Stimulated activated CD8-positive, alpha-beta memory T cell treated with anti-CD3 and anti-CD28 coated beads, Interleukin-2, amount 100 ng/mL, for 1 hour (primary cell): ENCODE measurements around the gene SYNE3.
A peak's percentile ranks its signal among the peaks of the same experiment; 100 is the strongest.

Experiments
- DNase-seq, 2 donors: peaks; one replicate each; pipeline ENCODE4 v3.0.0-alpha.2; 2020; ENCODE audit warnings: low read depth in 2 of 2

SYNE3 gene

DNA sequence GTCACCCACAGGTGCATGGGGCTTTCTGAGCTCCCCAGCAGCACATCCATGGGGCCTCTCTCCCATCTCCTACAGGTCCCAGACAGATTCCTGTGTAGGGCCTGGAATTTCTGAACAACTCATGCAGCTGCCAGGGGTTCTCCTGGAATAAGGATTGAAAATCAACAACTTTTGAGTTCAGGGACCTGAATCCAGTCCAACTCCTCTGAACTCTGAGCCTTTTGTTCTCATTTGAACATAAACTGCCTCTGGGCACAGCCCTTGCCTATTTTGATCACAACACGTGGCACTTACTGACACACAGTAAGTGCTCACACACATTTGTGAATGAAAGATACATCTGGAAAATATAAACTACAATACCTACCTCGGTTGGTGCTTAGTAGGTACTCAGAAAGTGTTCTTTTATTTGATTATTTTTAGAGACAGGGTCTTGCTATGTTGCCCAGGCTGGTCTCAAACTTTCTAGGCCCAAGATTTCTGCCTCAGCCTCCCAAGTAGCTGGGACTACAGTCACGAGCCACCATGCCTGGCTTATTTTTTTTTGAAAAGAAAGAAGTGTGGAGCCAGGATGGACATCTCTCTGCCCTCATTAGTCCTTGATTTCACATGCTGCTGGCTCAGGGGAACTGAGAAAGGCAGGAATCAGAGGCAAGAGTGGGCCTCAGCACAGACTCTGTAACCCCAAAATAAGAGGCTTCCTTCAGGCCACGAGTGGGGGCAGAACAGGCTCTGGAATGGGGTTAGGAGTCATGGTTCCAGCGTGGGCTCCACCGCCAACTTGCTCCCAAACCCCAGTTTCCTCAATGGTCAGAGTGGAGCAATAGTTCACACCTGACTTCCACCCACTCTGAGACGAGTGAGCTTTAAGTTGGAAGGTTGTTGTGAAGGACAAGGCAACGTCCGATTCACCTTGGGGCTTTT lies 27.0 kb downstream of the SYNE3 start:
- DNase-seq = no peak

DNA sequence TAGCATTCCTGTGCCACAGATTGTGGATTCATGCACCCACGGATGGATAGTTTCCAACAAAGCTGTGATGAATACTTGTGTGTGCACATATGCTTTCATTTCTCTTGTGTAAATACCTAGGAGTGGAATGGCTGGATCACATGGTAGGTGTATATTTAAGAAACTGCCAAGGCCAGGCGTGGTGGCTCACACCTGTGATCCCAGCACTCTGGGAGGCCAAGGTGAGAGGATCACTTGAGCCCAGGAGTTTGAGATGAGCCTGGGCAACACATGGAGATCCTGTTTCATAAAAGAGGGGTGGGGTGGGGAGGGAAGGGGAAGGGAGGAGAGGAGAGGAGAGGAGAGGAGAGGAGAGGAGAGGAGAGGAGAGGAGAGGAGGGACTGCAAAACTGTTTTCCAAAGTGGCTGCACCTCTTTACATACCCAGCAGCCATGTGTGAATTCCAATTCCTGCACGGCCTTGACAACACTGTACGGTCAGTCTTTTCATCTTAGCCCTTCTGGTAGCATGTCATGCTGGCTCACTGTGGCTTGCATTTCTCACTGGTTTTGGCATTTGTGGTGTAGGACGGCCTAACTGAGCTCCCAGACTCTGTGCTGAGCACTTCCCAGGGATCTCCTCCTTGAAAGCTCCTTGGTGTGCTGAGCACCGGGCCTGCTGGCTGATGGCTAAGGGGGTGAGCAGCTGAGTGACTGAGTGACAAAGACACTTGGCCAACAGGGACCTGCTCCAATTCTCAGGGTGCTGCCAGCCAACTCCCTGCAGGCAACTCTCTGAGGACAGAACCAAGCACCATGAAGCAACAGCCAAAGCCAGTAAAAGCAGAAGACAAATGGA lies 27.9 kb downstream of the SYNE3 start:
- DNase-seq = no peak

DNA sequence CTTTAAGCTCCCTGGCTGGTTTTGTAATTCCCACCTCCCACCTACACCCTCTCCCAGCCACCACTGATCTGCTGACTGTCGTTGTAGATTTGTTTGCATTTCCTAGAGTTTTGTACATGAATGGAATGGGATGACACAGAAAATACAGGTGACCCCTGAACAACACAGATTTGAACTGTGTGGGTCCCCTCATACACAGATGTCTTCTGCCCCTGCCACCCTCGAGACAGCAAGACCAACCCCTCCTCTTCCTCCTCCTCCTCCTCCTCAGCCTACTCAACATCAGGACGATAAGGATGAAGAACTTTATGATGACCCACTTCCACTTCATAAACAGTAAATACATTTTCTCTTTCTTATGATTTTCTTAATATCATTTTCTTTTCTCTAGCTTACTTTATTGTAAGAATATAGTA lies 28.8 kb downstream of the SYNE3 start:
- DNase-seq = no peak

DNA sequence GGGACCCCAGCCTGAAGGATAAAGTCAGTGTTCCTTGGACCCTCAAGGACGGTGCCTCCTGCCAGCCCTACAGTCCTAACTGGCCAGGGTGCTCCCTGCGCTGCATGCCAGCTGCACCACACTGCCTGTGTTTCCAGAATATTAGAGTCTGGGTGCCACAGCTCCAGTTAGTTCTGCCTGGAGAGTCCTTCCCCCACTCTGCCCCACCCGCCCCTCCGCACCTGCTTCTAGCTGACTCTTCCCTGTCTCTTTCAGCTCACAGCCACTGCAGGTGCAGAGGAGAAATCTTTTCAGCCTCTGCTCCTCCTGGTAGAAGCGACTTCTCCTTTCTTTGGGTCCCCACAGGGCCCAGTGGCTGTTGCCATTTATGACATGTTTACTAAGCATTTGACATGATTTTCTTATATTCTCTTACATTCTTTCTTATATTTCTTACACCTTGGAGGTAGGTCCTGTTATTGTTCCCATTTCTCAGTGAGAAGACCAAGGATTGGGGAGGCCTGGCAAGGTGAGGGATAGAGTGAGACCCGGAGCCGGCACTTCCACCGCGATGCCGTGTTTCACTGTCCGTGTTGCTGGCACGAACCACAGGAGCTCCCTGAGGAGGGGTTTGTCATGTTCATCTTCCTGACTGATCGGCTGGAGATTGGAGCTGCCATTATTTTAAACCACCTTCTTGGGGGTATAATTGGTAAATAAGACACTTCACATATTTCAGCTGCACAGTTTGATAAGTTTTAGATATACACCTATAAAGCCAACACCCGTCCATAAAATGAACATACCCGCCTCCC lies 29.4 kb downstream of the SYNE3 start:
- no peak for DNase-seq

DNA sequence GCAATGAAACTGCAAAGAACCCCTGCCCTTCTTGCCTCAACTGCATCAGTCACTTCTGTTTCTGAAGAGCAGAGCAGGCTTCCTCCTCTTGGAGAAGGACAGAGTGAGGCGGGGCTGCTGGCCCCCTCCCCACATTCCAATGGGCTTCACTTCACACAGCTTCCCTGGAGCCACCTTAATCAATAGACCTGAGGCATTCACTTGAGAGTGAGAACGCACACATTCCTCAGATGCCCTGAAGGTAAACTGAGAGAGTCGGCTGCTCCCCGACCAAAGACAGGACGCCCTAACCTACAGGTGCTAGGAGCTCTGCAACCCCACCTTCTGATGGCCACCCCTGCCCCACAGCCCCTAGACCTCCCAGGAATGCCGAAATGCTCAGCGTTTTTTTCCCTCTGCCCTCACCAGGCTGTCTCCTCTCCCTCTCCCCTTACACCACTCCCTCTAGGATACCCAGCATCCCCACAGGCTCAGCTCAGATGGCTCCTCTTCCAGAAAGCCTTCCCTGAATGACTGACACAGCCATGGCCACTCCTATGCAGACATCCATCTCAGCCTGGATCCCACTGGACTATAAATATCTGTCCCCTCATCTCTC lies 31.1 kb downstream of the SYNE3 start:
- DNase-seq = no peak

DNA sequence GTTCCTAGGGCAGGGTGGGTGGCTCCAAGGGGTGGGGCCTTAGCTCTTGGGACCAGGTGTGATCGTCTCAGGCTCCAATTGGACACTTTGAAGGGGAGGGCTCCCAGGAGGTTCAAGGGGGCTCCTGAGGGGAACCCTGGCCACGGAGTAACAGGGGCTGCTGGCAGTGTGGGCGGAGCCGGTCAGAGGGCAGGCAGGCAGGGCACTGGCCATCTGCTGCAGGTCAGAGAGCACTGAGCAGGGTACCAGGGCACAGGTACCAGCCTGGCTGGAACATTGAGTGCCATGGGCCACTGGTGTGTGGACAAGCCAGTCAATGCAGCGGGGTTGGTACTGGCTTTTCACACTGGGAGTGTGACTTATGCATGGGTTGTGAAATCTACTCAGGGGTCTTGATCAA lies 32.2 kb downstream of the SYNE3 start:
- DNase-seq = no peak

DNA sequence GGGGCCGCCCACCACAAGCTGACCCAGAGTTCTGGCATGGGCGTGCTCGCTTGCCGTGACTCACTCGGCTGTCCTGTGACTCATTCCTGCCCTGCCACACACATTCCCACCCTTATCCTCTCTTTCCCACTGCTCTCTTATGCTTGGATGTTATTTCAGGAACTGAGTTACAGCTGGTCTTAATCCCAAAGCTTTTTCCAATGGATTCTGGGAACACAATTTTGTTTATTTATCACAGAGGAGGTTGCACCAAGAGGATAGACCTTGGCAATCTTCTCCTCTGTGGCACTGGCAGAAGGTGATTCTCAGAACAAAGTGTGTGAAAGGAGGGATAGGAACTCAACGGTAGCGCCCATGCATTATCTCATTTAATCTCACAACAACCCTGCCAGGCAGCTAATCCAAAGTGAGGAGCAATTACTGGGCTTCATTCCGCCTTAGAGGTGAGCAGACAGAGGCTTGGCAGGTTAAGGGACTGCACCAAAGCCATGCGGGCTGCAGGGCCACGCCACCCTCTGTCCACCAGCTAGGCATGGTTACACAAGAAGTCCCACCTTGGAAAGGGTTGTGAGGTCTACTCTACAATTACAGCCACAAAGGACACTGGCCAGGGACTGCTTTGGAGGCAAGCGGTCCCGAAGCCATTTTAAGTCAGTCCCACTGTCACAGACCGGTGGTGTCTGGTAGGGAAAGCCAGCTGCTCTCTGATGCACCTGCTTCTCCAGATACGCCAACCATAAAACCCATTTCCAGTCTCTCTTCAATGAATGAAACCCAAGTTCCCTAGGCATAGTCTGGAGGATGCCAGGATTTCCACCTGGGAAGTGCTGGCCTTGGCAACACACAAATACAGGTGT lies 32.9 kb downstream of the SYNE3 start:
- no peak for DNase-seq

DNA sequence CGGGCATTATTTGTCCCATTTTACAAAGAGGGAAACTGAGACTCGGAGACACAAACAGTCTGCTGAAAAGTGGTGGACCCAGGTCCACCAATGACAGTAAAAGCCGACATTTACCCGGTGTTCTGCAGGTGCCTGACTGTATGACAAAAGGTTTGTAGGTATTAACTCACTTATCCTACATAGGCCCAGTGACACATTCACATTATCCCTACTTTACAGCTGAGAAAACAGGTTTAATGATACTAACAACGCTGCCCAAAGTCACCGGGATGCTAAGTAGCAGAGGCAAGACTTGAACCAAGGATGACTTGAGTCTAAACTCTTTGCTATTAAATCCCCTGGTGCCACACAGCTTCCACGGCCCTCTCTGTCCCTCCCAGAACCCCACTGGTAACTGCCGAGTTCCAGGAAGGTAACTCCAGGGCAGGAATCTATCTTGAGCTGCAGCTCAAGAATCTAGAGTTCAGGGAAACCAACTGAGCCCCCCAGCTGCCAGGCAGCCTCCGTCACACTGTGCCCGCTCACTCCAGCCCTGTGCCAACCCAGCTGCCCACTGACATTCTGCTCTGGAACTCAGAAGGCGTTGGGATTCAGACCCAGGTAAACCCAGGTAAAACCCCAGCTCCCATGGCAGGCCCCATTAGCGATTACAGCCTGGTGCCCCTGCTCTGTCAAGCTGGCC lies 33.7 kb downstream of the SYNE3 start:
- DNase-seq = no peak

DNA sequence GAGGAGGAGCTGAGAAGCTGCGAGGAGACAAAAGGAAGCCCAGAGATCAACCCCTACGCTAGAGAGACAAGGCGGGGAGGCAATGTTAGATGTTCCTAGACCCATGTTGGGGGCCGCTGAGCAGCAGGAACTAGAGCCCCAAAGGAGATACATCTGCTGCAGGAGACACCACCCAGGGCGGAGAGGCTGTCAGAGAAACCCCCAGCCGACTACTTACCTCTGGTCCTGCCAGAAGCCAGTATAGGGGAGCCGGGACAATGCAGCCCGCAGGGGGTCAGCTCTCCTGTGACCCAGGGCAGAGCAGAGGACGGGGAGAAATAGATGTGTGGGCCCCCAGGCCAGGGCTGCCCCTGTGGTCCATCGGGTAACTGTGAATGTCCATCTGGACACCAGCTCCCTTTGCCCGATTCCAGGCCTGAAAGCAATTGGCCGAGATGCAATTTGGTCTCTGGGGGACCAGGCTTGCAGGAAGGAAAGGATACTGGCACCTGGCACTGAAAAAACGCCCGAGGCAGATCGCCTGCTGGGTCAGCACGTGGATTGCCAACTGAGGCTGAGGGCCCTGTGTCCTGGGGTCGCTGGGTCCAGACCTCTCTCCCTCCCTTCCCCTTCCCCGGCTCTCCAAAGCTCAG lies 34.9 kb downstream of the SYNE3 start:
- DNase-seq = no peak

DNA sequence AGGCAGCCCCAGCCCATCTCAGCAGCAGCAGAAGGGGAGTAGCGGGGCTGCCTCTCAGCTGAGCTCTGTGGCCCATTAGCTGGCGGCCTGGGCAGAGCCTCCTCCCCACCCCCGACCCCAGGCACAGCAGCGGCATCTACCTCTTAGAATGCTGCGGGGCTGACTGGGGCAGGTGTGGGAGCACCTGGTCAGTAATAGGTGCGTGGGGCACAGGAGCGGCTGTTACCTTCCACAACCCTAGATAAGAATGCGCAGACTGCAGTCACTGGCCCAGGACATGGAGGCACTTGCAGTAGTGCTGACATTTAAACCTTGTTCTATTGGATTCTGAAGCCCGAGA lies 35.6 kb downstream of the SYNE3 start:
- no peak for DNase-seq

DNA sequence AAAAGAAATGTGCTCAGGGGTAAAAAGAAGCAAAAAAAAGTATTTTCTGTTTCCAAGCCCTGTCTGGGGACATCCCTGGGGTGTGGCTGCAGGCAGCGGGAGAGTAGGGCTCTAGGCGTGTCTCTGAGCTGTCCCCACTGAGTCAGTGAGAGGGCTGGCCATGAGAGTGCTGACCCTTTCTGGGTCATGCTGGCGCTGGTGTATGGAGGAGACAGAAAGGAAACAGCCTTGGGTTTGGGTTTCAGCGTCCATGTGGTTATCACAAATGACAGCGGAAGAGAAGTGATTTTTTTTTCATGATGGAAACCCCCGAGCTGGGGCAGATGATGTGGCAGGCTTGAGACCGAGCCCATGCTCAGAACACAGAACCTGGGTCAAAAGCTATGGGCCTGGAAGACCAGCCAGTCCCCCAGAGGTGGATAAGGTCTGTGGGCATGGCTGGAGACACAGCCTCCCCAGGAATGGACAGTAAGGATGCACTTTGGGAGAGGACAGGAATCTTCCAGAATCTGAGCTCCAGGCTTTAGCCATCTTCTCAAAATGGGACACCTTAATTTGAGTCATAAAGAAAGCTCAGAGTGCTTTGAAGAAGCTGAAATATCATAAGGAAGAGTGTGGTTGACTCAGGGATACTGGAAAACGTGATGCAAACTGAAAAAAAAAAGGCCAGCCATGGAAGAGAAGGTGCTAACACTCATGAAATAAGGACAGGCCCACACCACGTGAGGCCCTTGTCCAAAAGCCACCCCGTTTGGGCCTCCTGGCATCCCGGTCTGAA lies 36.2 kb downstream of the SYNE3 start:
- DNase-seq = peak in 1 of 2 donors; percentile 6

DNA sequence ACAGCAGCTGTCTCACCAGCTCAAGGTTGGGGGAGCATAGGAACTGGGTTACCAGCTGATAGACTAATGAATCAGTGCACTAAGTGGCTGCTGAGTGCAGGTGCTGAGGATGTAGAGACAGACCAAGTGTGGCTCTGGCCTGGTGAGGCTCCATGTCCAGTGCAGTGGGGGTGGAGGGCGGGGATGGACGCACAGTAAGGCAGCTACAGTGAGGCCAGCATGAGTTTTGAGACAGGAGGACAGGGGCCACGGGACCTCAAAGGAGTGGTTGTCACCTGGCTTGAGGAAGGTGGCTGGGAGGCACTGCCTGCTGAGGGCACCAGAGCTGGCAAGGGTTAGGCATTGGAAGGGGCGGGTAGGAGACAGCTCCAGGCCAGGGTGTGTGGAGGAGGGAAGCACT lies 37.0 kb downstream of the SYNE3 start:
- DNase-seq = no peak

DNA sequence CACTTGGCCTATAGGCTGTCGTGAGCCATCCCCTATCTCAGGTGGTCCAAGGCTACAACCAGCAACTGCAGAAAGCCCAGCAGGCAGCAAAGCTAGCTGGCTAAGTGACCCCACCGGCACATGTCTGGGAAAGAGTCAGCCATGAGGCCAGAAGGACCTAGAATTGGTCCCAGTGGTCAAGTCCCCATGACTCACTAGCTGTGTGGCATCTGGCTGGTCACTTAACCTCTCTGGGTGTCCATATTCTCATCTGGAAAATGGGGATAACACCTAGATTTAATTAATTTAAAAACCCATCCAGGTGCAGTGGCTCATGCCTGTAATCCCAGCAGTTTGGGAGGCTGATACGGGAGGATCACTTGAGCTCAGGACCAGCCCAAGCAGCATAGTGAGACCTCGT lies 37.6 kb downstream of the SYNE3 start:
- DNase-seq = no peak

DNA sequence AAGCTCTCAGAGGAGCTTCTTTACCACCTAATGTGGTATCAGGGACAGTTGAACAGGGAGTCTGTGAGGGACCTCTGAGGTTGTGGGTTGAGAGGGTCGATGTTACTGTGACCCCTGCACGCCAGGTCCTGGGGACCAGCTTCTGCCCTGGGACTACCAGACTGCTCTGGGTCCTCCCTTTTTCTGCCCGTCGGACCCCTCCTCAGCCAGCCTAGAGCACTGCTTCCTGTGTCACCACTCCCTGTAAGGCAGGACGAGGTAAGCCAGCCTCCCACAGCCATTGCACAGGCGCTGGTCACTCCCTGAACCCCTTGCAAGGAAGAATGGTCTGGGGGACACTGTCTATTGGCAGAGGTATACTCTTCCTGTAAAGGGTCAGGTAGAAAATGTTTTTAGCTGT lies 38.1 kb downstream of the SYNE3 start:
- no peak for DNase-seq

DNA sequence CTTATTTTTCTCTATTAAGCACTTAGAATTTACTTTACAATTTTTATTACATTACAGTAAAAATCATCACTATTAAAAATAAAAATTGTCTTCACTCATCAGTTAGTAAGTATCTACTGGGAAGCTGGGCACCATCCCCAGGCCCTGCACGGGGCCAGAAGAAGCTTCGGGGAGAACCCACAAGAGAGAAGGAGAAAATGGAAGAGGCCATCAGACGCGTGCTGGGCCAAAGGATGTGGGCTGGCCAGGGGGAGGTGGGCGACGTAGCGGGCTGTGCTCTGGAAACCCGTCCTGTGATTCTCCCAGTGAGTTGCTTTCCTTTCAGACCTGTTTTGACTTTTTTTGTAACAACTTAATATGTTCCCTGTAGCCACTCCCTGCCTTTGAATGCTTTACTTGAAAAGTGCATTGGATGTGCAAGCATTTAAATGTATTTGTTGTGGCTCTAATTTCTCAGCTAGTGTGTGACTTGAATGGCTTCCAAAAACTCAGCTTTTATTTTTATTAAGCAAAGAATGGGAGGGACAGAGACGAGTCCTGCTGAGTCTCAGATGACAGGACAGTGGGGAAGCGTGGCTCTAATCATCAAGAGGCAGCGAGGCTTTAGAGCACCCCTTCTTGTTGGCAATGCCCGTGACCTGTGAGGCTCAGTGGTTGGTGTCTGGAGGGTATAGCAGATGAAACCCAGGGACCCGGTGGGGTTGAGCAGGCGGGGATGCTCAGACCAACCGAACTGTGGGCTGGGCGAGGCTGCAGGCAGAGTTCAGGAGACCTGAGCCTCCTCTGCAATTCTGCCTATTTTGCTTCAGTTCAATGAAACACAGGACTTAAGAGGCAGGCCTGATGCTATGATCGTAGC lies 38.8 kb downstream of the SYNE3 start:
- DNase-seq = no peak

DNA sequence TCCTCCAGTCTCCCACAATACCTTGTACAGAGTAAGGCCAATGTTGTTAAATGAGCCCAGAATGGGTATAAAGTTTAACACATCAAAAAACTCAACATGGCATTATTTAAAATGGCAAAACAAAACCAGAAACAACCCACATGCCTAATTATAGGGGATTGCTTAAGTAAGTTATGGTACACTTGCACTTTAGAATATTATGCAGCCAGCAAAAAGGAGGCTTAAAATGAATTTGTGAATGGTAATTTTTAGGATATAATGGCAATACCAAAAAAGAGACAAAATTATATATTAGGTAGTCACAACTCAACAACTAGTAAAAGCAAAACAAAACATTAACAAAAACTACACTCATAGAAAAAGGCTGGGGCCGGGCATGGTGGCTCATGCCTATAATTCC lies 39.7 kb downstream of the SYNE3 start:
- no peak for DNase-seq

DNA sequence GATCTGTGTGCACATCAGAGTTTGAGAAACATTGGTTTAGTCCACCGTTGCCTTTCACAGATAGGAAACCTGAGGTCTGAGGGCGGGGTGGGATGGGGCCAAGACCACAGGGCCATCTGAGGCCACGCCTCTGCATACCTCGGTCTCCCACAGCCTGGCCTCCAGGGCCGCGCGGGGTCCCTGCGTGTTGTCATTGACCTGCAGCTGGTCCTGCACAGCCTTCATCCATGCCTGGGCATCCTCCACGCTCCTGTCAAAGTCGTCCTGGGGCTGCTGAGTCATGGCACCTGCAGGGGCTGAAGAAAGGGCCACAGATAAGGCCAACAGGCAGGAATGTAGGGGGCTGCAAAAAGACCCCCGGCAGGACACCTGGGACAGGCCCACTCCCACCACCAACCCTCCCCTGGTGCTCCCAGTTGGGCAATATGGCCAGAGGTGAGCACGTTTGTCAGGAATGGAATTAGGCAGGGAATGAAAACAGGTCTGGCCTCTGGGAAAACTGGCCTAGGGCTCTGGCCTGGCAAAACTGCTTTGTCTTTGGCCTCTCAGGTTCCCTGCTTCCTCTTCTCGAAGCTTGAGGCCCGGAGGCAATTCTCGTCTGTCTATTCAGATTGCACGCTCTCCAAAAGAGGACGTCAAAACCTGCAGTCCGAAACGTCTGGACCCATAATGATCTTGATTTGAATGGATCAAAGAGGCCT lies 40.8 kb downstream of the SYNE3 start:
- no peak for DNase-seq
